Measurements from ENCODE around the gene SIDT2. TPM values are rescaled to one million over a fixed set of nuclear protein-coding genes. Genes with fewer than 3 reads are reported as not detected.
A peak's percentile ranks its signal among the peaks of the same experiment; 100 is the strongest.
"Not testable (repeated sequence)": the region's sequence is repeated elsewhere in the genome, so short reads cannot be mapped to it uniquely, and the experiment has no call there.

The SIDT2 gene
- 10 to 100 TPM; 39.2 to 49.5 TPM for total RNA-seq
- long read RNA-seq, donor 1, partial matches to known transcripts = 129 of 153 reads
- long read RNA-seq, donor 1, other reads (novel, unspliced or antisense) = 24 of 153 reads
- long read RNA-seq, donor 2, partial matches to known transcripts = 9 of 42 reads
- long read RNA-seq, donor 2, other reads (novel, unspliced or antisense) = 33 of 42 reads

DNA sequence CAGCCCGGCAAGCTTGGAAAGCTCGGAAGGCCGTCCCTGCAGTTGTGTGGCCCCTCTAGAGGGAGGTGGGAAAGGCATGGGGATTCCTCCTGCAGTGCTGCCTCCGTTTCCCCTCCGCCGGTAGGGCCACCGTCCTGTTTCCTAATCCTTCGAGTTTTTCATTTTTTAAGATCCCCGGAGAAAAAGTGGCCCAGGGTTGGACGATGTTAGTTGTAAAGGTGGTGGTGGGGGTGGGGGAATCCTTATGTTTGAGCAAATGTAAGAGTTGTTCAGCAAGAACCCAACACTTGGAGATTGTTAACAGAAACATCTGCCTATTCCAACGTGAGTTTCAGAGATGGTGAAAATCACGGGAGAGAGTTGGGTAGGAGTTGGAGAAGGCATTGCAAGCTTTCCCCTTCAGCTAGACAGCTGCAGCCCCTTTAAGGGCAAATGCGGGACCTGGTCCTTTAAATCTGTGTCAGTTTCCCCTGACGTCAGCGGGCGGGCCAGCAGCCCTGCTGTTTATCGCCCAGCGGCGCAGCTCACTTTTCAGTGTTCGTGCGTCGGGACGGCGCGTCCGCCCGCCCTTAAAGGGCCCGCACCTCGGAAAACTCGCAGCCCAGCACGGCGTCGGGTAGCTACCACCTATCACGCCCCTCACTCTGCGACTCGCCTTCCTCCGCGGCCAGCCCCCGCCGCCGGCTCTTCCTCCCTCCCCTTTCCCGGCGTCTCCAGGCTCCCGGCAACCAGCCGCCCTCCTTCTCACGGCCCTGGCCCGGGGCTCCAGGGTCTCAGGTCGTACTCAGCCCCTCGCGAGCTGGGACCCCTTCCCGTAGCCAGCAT is at the start of gene SIDT2:
TSS of gene SIDT2 (plus strand) at position 534 of the 825 bp plus-strand sequence. CDS start 521 bp downstream, outside the sequence.
- peak; percentile 99 for DNase-seq (ENCODE audit: low spot score)
- intact Hi-C loops (cut with DNase I) = no loop called here

- intact Hi-C loops (cut with DNase I) = loop anchor here in 1 of 2 donors (5.0 kb wide), 1 partner anchor 77 kb away; no protein-coding TSS in a partner anchor
- DNase-seq (ENCODE audit: low spot score) = not testable (repeated sequence)
Observed at GRCh38 chr11:117130396-117130795, 48.1 kb upstream of the SIDT2 start.

DNA sequence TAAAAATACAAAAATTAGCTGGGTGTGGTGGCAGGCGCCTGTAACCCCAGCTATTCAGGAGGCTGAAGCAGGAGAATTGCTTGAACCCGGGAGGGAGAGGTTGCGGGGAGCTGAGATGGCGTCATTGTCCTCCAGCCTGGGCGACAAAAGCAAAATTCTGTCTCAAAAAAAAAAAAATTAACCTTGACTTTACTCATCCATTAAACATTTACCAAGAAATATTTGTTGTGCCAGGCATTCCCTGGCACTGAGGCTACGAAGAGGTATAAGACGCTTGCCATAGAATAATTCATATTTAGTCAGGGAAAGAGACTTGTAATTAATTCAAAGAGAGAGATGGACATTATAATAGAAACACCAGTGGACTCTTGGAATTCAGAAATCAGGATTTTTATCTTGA is 47.7 kb upstream of the SIDT2 start:
- intact Hi-C loops (cut with DNase I) = loop anchor here in 1 of 2 donors (5.0 kb wide), 1 partner anchor 76 kb away; no protein-coding TSS in a partner anchor

GRCh38 chr11:117134431-117134830 is 44.1 kb upstream of the SIDT2 start:
- DNase-seq (ENCODE audit: low spot score) = no peak
- intact Hi-C loops (cut with DNase I) = loop anchor here in 1 of 2 donors (5.0 kb wide), 1 partner anchor 73 kb away; no protein-coding TSS in a partner anchor

More for the DNA sequence above, 47.7 kb upstream of the SIDT2 start:
- DNase-seq (ENCODE audit: low spot score) = no peak

DNA sequence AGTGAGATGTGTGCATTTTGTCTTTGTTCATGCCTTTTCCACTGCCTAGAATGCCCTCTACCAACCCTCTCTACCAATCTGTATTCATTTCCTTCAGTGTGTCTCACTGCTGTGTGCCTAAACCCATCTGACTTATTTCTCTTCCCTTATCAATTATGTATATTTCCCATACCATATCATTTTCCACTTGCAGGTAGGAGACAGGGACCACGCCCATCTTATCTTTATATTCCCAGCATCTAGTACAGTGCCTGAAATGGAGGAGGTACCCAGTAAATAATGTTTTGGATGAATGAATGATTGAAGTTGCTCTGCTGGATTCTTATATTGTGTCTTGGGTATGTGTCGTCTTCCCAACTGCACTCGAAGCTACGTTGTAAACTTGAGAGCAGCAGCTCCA is 43.6 kb upstream of the SIDT2 start:
- intact Hi-C loops (cut with DNase I) = loop anchor here in 1 of 2 donors (5.0 kb wide), 1 partner anchor 72 kb away; no protein-coding TSS in a partner anchor

DNA sequence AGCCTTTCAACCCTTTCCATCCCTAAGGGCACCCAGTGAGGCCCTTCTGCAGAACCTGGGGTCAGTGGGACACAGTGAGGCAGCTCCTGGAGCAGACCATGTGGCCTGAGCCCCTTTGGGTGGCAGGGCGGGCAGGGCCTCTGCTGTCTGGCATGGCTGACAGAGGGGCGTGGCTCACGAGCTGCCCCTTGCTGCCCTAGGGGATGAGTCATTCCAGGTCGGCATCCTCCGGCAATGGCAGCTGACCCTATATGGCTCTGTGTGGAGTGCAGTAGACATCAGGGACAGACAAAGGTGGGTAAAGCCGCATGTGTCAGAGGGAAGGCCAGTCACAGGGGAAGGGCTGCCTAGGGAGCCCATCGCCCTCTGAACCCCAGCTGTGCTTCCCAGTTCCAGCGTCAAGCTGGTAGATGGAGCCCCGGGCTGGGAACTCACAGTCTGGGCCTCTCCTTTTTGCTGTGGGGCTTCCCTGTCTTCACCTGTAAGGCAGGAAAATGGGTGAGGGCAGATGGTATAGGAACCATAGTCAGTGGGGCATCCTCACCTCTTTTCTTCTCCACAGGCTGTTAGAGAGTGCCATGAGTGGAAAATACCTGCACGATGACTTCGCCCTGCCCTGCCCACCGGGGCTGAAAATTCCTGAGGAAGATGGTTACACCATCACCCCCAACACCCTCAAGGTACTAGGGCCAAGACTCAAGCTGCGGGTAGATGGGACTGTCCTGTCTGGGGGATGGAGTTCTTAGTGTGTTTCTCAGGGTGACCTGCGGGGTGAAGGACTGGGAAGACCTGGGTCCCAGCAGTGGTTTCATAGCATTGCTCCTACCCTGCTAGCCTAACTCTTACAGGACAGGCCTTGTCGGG is 41.1 kb upstream of the SIDT2 start:
- intact Hi-C loops (cut with DNase I); DNase-seq (ENCODE audit: low spot score): not testable (repeated sequence)

More for the DNA sequence above, 43.6 kb upstream of the SIDT2 start:
- DNase-seq (ENCODE audit: low spot score) = not testable (repeated sequence)

DNA sequence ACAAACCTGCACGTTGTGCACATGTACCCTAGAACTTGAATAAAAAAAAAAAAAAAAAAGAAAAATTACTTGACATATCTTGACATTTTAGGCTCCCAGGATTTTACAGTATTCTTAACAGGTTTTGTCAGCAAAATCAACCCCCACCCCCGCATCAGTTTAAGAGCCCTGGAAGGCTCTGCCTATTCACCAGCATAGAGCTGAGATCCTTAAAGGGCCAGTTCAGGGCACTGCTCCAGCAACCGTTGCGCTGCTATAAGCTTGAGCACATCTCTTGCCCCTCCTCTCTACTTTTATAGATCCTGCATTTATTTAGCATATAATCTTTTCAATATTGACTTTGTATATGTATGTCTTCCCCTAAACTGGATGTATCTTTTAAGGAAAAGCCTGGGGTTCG is 35.2 kb upstream of the SIDT2 start:
- no peak for DNase-seq (ENCODE audit: low spot score)
- intact Hi-C loops (cut with DNase I) = no loop called here

DNA sequence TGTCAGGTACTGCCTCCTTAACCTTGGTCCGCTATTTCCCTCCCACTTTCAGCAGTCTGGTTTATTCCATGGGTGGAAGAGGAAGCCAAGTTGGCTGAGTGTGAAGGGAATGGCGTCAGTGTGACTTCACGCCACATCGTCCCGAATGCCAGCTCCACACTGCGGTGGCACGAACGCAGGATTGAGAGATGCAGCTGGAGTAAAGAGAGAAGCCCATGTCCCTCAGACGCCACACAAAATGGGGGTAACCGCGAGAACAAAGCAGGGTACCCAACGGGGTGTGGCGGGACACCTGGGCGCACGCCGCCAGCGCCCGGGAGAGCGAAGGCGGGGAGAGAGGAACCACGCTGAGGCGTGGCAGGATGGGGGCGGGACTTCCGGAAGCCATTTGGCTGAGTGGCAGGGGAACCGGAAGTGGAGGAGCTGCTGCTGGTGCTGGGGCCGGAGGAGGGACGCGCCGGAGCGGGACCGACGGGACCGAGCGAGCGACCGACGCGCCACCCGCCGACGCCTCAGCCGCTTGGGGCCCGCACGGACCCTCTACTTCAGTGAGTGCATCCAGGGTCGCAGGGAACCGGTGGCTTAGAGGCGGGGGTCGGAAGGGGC is 34.6 kb upstream of the SIDT2 start, which contains the start of gene PAFAH1B2:
TSS of gene PAFAH1B2 (plus strand) at position 417 of the 606 bp plus-strand sequence. CDS start 8,161 bp downstream, outside the sequence.
- intact Hi-C loops (cut with DNase I) = no loop called here
- peak; percentile 99 for DNase-seq (ENCODE audit: low spot score)

- no peak for DNase-seq (ENCODE audit: low spot score)
Observed at GRCh38 chr11:117144477-117145392, 33.8 kb upstream of the SIDT2 start.

DNA sequence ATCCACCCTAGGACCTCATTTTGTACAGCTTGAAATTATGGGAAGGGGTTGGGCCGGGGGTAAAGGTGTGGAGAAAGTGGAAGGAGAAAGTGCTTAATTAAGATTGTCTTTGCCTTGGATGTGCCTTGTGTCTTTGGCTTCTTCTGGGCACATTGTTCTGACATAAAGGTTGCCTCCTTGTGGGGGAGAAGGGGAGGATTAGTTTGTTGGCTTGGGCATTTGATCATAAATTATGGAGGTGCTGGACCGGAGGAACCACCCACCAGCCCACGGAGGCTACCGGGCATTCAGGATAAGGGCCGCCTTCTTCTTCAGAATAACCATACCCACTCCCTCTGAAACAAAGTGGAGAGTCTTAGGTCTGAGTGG is 33.2 kb upstream of the SIDT2 start:
- intact Hi-C loops (cut with DNase I) = no loop called here
- DNase-seq (ENCODE audit: low spot score) = no peak

More at GRCh38 chr11:117144477-117145392, 33.8 kb upstream of the SIDT2 start:
- intact Hi-C loops (cut with DNase I) = no loop called here

- no peak for DNase-seq (ENCODE audit: low spot score)
- intact Hi-C loops (cut with DNase I) = no loop called here
Observed at GRCh38 chr11:117146521-117146920, 32.0 kb upstream of the SIDT2 start.

DNA sequence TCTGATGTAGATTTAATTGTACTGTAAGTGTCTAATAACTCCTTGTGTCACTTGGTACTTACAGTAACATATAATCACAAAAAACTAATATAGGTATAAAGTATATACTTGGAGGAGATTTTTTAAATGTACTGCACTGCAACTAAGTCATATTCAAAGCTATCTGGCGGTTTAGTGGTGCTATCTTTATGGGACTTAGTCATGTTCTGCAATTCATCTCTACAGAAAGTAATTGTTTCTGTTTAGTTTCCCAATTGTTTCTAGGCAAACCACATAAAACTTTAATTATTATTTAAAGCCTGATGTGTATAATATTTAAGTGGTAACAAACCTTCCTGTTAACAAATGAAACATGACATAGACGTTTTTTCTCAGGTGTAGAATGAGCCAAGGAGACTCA is 26.5 kb upstream of the SIDT2 start:
- no peak for DNase-seq (ENCODE audit: low spot score)
- intact Hi-C loops (cut with DNase I) = no loop called here

DNA sequence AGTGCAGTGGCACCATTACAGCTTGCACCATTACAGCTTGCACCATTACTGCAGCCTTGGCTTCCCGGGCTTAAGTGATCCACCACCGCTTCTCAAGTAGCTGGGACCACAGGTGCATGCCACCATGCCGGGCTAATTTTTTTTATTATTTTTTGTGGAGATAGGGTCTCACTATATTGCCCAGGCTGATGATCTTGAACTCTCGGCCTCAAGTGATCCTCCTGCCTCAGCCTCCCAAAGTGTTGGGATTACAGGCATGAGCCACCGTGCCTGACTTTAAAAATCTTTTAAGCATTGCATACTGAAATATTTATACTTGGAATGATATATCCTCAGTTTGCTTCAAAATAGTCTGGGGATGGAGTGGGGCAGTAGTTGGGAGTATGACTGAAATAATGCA is 24.1 kb upstream of the SIDT2 start:
- intact Hi-C loops (cut with DNase I) = no loop called here
- DNase-seq (ENCODE audit: low spot score) = no peak

GRCh38 chr11:117157507-117157906 is 21.0 kb upstream of the SIDT2 start:
- intact Hi-C loops (cut with DNase I) = no loop called here
- DNase-seq (ENCODE audit: low spot score) = no peak

- intact Hi-C loops (cut with DNase I) = no loop called here
- no peak for DNase-seq (ENCODE audit: low spot score)
Observed at GRCh38 chr11:117159892-117160291, 18.7 kb upstream of the SIDT2 start.

- intact Hi-C loops (cut with DNase I) = no loop called here
- DNase-seq (ENCODE audit: low spot score) = no peak
Observed at GRCh38 chr11:117160826-117161225, 17.7 kb upstream of the SIDT2 start.

DNA sequence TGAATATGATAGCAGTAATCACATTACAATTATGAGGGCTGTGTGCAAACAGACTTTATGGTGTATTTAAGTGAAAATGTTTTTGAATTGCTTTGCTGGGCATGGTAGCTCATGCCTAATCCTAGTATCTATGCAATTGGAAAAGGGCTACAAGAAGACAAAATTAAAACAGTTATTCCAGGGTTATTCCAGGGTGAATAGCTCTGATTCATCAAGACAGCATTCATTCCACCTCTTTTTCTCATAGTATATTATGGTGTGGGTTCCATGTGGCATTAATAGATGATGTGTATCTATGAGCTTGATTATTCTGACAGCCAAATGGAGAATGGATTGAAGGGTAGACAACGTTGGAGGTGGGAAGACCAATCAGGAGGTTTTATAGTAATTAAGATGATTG is 12.1 kb upstream of the SIDT2 start:
- intact Hi-C loops (cut with DNase I) = no loop called here
- DNase-seq (ENCODE audit: low spot score) = no peak

DNA sequence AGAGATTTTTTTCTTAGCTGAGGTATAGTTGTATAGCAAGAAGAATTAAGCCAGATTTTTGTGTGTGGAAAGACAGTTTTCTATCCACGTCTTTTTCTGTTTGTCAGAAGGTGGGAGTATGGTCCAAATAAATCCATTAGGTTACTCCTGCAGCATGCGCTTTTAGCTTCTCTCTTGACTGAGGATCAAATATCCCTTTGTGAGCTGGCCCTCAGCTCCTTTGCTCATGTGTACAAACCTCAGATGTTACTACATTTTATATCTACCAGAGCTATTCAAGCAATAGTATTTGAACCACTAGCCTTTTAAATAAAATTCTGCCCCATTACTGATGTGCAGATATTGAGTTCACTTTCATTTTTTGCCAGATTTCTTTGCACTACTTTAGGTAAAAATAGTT is 8.8 kb upstream of the SIDT2 start:
- intact Hi-C loops (cut with DNase I) = no loop called here

More for the DNA sequence above, 8.8 kb upstream of the SIDT2 start:
- no peak for DNase-seq (ENCODE audit: low spot score)
